Parathyroid adenoma (tissue), 2 donors: ENCODE data around the gene SERPINF2.
"Not testable (repeated sequence)": the region's sequence is repeated elsewhere in the genome, so short reads cannot be mapped to it uniquely, and the experiment has no call there.

Experiments used
- H2AFZ ChIP-seq: fragments of 300-600 bp; sonication (generic); one replicate; pipeline ENCODE4 v1.7.0; 2017; ENCODE audit warnings: antibody characterized with exemption, mild to moderate bottlenecking
- H3K27ac ChIP-seq: fragments of 300-600 bp; sonication (generic); one replicate; pipeline ENCODE4 v1.7.0; 2017
- H3K27me3 ChIP-seq: fragments of 300-600 bp; sonication (generic); one replicate; pipeline ENCODE4 v1.7.0; 2017; ENCODE audit warnings: low read length; ENCODE audit not compliant: control insufficient read depth, insufficient read depth
- H3K36me3 ChIP-seq: fragments of 300-600 bp; sonication (generic); one replicate; pipeline ENCODE4 v1.7.0; 2017; ENCODE audit warnings: low read length; ENCODE audit not compliant: control insufficient read depth, insufficient read depth
- H3K4me1 ChIP-seq: fragments of 300-600 bp; sonication (generic); one replicate; pipeline ENCODE4 v1.7.0; 2017; ENCODE audit warnings: control low read depth
- H3K4me2 ChIP-seq: fragments of 300-600 bp; sonication (generic); one replicate; pipeline ENCODE4 v1.7.0; 2017; ENCODE audit warnings: low read length
- H3K4me3 ChIP-seq: fragments of 300-600 bp; sonication (generic); one replicate; pipeline ENCODE4 v1.7.0; 2017; ENCODE audit warnings: low read depth, low read length
- H3K79me2 ChIP-seq: fragments of 300-600 bp; sonication (generic); one replicate; pipeline ENCODE4 v1.7.0; 2017; ENCODE audit warnings: control low read depth
- H3K9ac ChIP-seq: fragments of 300-600 bp; sonication (generic); one replicate; pipeline ENCODE4 v1.7.0; 2017; ENCODE audit warnings: mild to moderate bottlenecking
- H3K9me3 ChIP-seq: fragments of 300-600 bp; sonication (generic); one replicate; pipeline ENCODE4 v1.7.0; 2017; ENCODE audit warnings: low read length; ENCODE audit not compliant: control insufficient read depth
- TF ChIP-seq, protein P1 (sequence below): fragments of 300-600 bp; sonication (generic); IDR thresholded peaks from one replicate; pipeline ENCODE4 v1.7.0; 2017; ENCODE audit warnings: antibody characterized with exemption, mild to moderate bottlenecking
- donor health status: primary hyperparathyroidism.

The SERPINF2 gene

DNA sequence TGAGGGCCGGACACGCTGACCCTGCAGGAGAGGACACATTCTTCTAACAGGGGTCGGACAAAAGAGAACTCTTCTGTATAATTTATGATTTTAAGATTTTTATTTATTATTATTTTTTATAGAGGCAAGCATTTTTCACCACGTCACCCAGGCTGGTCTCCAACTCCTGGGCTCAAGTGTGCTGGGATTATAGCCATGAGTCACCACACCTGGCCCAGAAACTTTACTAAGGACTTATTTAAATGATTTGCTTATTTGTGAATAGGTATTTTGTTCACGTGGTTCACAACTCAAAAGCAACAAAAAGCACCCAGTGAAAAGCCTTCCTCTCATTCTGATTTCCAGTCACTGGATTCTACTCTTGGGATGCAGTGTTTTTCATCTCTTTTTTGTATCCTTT, 16.9 kb downstream of the SERPINF2 start:
- H3K27me3 ChIP-seq: no peaks in the 10 kb centered on the region
- no peak overlapping the region for H2AFZ ChIP-seq
- TF ChIP-seq, protein P1, sequence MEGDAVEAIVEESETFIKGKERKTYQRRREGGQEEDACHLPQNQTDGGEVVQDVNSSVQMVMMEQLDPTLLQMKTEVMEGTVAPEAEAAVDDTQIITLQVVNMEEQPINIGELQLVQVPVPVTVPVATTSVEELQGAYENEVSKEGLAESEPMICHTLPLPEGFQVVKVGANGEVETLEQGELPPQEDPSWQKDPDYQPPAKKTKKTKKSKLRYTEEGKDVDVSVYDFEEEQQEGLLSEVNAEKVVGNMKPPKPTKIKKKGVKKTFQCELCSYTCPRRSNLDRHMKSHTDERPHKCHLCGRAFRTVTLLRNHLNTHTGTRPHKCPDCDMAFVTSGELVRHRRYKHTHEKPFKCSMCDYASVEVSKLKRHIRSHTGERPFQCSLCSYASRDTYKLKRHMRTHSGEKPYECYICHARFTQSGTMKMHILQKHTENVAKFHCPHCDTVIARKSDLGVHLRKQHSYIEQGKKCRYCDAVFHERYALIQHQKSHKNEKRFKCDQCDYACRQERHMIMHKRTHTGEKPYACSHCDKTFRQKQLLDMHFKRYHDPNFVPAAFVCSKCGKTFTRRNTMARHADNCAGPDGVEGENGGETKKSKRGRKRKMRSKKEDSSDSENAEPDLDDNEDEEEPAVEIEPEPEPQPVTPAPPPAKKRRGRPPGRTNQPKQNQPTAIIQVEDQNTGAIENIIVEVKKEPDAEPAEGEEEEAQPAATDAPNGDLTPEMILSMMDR: no peak

DNA sequence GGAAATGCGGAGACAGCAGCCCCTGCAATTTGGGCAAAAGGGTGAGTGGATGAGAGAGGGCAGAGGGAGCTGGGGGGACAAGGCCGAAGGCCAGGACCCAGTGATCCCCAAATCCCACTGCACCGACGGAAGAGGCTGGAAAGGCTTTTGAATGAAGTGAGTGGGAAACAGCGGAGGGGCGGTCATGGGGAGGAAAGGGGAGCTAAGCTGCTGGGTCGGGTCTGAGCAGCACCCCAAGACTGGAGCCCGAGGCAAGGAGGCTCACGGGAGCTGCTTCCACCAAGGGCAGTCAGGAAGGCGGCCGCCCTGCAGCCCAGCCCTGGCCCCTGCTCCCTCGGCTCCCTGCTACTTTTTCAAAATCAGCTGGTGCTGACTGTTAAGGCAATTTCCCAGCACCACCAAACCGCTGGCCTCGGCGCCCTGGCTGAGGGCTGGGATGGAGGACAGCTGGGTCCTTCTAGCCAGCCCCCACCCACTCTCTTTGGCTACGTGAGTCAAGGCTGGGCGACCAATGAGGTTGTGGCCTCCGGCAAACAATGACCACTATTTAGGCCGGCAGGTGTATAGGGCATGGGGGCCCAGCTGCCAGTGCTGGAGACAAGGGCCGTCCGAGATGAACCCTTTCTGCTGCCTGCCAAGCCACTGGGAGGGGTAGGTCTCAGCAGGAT, 19.7 kb downstream of the SERPINF2 start:
- TF ChIP-seq, protein P1: no peak
- H2AFZ ChIP-seq: no peak overlapping the region
- no peaks in the 10 kb centered on the region for H3K27me3 ChIP-seq
- no peaks in the 10 kb centered on the region for H3K4me1 ChIP-seq
- no peaks in the 10 kb centered on the region for H3K36me3 ChIP-seq
- H3K4me3 ChIP-seq: no peak overlapping the region
- no peaks in the 10 kb centered on the region for H3K9me3 ChIP-seq
- peak overlapping the region; percentile 15 for H3K27ac ChIP-seq
- no peak overlapping the region for H3K9ac ChIP-seq
- H3K4me2 ChIP-seq: no peak overlapping the region
- H3K79me2 ChIP-seq: no peaks in the 10 kb centered on the region

More for the DNA sequence above, 16.9 kb downstream of the SERPINF2 start:
- no peaks in the 10 kb centered on the region for H3K36me3 ChIP-seq
- no peak overlapping the region for H3K4me2 ChIP-seq
- no peaks in the 10 kb centered on the region for H3K9me3 ChIP-seq
- no peak overlapping the region for H3K4me3 ChIP-seq
- no peak overlapping the region for H3K9ac ChIP-seq
- no peaks in the 10 kb centered on the region for H3K79me2 ChIP-seq
- H3K27ac ChIP-seq: no peak overlapping the region
- no peaks in the 10 kb centered on the region for H3K4me1 ChIP-seq

DNA sequence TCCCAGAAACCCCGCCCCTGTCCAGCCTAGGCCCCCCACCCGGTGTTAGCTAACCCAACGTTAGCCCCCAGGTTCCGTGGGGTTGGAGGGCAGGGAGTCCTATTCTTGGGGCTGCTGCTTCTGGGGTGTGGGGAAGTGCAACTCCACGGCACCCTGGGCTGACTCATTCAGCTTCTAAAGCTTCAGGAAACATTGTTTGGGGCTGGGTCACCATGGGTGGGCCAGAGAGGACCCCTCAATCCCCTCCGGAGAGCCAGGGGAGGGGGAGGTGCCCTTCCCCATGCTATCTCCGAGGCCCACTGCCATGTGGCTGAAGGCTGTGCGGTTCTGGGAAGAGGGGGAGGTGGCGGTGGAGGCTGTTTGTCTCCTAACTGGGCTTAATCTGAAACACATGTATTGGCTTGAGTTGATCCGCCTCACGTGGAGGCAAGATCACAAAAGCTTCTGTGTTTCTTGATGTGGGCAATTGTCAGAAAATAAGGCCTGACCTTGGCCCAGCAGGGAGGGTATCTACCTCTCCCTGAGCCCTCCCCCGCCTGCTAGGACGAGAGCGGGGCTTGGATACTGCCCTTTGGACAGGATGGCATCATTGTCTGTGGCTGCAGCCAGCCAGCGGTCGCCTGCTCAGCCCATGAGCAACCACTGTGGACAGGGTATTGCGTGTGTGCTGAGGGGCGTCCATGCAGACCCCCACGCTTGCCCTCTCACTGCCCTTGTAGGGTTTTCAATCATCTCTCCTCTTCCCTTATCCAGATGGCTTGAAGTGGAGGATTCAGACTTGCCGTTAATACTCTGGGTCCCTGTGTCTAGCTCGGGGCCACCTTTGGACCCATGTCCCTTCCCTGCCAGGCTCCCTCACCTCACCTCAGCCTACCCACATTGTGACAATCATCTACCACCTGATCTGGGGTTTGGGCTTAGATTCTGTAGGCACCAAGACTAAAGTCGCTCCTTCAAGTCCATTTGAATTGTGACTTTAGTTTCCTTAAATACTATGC, 20.5 kb downstream of the SERPINF2 start:
- H3K4me1 ChIP-seq: no peaks in the 10 kb centered on the region
- peak overlapping the region; percentile 15 for H3K27ac ChIP-seq
- no peaks in the 10 kb centered on the region for H3K27me3 ChIP-seq

DNA sequence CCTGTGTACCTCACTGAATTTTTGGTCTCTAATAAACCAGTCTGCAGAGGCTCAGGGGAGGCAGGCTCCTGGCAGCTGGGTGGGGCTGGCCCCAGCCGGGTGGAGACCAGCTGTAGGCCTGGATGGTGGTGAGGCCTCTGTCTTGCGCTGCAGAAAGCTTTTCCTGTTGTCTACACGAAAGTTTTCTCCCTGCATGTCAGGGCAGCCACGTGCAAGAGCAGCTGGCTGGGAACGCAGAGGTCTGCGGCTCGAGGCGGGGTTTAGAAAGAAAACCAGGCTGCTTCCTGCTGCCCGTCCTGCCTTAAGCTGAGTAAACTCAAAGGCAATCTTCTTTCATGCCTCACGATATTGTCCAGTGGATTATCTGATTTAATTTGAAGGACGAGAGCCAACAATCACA, 21.6 kb downstream of the SERPINF2 start:
- no peaks in the 10 kb centered on the region for H3K9me3 ChIP-seq
- no peaks in the 10 kb centered on the region for H3K4me1 ChIP-seq
- peak overlapping the region; percentile 42 for H2AFZ ChIP-seq
- no peak overlapping the region for H3K4me2 ChIP-seq
- TF ChIP-seq, protein P1: no peak
- no peak overlapping the region for H3K9ac ChIP-seq
- H3K36me3 ChIP-seq: no peaks in the 10 kb centered on the region
- no peaks in the 10 kb centered on the region for H3K79me2 ChIP-seq
- H3K4me3 ChIP-seq: no peak overlapping the region
- H3K27me3 ChIP-seq: no peaks in the 10 kb centered on the region
- H3K27ac ChIP-seq: no peak overlapping the region

More for the DNA sequence above, 20.5 kb downstream of the SERPINF2 start:
- H3K4me3 ChIP-seq: no peak overlapping the region
- no peaks in the 10 kb centered on the region for H3K79me2 ChIP-seq
- no peaks in the 10 kb centered on the region for H3K9me3 ChIP-seq
- H3K36me3 ChIP-seq: no peaks in the 10 kb centered on the region
- no peak overlapping the region for H2AFZ ChIP-seq
- TF ChIP-seq, protein P1: no peak
- no peak overlapping the region for H3K9ac ChIP-seq
- H3K4me2 ChIP-seq: no peak overlapping the region

DNA sequence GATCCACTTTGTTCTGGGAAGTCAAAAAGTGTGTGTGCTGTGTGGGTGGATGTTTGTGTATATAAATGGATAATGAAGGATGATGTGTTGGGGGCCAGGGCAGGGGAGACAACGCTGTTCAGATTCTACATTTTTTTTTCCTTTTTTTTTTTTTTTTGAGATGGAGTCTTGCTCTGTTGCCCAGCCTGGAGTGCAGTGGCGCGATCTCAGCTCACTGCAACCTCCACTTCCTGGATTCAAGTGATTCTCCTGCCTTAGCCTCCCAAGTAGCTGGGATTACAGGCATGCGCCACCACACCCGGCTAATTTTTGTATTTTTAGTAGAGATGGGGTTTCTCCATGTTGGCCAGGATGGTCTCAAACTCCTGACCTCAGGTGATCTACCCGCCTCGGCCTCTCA, 22.0 kb downstream of the SERPINF2 start:
- H3K9ac ChIP-seq, H3K4me2 ChIP-seq, H3K79me2 ChIP-seq, H2AFZ ChIP-seq, H3K36me3 ChIP-seq, H3K27me3 ChIP-seq, H3K4me3 ChIP-seq, H3K27ac ChIP-seq, H3K4me1 ChIP-seq, H3K9me3 ChIP-seq: not testable (repeated sequence)
